Astrocyte (in vitro differentiated cells and primary cell): Measurements from ENCODE around the gene SLC6A1.

Source experiments
- CTCF ChIP-seq: IDR thresholded peaks from 2 replicates; pipeline ENCODE4 v1.5.1; 2011; ENCODE audit warnings: low read depth, mild to moderate bottlenecking, inconsistent platforms, low read length, moderate library complexity; ENCODE audit not compliant: insufficient read depth
- EZH2 ChIP-seq: IDR thresholded peaks from 2 replicates; pipeline ENCODE4 v1.6.1; 2012; ENCODE audit warnings: mild to moderate bottlenecking, low read length, inconsistent platforms; ENCODE audit not compliant: insufficient read depth

GRCh38 chr3:11019116-11019819, 26.7 kb downstream of the SLC6A1 start:
- TF ChIP-seq CTCF, result no peak
- no peak for TF ChIP-seq EZH2
